Activated CD8-positive, alpha-beta memory T cell treated with anti-CD3 and anti-CD28 coated beads, Interleukin-2, amount 50 U/mL, for 24 hours (primary cell): Measurements from ENCODE around the gene FCGR2B.
"Not testable (repeated sequence)": the region's sequence is repeated elsewhere in the genome, so short reads cannot be mapped to it uniquely, and the experiment has no call there.

ENCODE experiments used
- DNase-seq: peaks from one replicate; pipeline ENCODE4 v3.0.0-alpha.2; 2020; ENCODE audit errors: extremely low read depth

Gene FCGR2B

DNA sequence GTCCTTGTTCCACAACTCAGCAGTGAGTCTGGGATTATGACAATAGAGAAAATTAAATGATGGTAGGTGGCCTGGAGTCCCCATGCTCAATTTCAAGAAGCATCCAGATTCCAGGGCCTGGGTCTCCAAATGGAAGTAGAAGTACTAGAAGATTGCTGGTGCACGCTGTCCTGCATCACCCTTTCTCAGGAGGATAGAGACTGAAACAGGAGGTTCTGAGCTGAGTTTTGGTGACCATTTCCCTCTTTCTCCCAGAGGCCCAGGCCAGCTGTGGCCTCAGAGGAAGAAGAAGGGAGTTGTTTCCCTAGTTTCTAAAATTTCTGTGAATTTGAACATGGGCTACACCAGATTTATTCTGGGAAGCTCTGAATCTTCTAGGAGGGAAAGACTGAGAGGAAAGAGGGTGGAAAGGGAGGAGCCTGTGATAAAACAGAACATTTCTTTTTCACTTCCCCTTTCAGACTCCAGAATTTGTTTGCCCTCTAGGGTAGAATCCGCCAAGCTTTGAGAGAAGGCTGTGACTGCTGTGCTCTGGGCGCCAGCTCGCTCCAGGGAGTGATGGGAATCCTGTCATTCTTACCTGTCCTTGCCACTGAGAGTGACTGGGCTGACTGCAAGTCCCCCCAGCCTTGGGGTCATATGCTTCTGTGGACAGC is at the start of gene FCGR2B:
Gene FCGR2B (plus strand): TSS at position 460 of the 656 bp plus-strand sequence. CDS start 99 bp downstream, at position 559.
- DNase-seq, result not testable (repeated sequence)

DNA sequence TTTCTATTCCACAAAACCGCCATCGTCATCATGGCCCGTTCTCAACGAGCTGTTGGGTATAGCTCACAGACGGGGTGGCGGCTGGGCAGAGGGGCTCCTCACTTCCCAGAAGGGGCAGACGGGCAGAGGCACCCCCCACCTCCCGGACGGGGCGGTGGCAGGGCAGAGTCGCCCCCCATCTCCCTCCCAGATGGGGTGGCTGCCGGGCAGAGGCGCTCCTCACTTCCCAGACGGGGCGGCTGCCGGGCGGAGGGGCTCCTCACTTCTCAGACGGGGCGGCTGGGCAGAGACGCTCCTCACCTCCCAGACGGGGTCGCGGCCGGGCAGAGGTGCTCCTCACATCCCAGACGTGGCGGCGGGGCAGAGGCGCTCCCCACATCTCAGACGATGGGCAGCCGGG is 46.5 kb upstream of the FCGR2B start:
- not testable (repeated sequence) for DNase-seq

DNA sequence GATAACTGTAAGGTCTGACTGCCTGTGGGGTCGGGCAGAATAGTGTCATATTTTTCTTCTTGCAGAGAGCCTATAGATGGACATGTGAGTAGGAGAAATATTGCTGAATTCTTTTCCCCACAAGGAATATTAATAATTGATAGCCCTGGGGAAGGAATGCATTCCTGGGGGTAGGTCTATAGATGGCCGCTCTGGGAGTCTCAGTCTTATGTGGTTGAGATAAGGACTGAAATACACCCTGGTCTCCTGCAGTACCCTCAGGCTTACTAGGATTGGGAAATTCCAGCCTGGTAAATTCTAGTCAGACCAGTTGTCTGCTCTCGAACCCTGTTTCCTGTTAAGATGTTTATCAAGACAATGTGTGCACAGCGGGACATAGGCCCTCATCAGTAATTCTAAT is 44.4 kb upstream of the FCGR2B start:
- not testable (repeated sequence) for DNase-seq

DNA sequence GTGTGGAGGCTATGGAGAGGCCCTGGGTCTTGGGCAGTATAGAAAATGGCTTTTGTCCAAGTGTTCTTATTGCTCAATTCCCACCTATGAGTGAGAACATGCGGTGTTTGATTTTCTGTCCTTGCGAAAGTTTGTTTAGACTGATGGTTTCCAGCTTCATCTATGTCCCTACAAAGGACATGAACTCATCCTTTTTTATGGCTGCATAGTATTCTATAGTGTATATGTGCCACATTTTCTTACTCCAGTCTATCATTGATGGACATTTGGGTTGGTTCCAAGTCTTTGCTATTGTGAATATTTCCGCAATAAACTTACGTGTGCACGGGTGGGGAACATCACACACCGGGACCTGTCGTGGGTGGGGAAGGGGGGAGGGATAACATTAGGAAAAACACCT is 42.5 kb upstream of the FCGR2B start:
- not testable (repeated sequence) for DNase-seq

DNA sequence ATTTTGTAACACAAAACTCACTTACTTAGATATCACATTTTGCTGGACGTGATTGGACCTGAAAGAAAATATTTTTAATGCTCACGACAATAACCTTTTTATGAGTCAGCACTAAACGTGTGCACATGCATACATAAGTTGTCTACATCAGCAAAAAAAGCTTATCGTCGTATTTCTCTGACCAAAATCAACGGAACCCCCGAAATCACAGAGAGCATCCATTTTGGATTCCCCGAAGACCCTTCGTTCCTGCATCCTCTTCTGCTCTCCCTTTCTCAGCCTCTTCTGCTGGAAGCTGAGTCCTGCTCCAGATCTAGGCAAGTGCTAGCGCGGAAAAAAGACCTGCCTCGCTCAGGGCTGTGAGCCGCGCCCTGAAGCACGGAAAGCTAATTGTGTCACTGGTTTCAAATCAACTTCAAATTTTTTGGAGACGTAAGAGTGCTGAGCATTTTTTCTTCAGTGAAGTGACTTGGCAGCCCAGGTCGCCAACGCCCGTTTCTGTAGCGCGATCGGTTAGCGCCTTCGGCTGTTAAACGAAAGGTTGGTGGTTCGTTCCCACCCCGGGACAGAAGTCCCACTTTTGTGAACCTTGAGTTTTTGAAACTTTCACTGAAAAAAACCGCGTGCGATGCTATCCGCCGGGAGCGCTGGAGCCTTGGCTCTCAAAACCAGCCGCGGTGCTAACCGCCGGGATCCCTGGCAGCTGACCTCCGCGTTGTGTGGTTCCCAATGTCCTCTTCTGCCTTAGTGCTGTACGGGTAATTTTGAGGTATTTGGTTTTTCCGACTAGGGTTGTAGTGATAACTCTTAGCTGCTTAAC is 41.6 kb upstream of the FCGR2B start:
- peak; percentile 79 for DNase-seq

DNA sequence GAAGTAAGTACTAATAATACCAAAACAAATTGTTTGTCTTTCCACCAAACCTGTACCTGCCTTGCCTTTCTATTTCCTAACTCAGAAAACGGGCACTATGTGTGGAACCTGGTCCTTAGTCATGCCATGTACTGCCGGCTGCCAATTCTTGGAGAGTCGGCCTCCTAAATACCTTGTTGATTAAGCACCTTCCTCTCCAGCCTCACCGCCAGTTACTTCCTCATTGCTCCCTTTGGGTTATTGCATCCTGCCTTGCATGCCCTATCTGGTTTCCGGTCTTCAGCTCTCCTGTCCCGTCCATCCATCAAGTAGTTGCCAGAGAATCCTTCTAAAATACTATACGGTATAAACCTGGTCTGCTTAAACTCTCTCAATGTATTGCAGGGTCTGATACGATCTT is 40.9 kb upstream of the FCGR2B start:
- DNase-seq, result not testable (repeated sequence)

DNA sequence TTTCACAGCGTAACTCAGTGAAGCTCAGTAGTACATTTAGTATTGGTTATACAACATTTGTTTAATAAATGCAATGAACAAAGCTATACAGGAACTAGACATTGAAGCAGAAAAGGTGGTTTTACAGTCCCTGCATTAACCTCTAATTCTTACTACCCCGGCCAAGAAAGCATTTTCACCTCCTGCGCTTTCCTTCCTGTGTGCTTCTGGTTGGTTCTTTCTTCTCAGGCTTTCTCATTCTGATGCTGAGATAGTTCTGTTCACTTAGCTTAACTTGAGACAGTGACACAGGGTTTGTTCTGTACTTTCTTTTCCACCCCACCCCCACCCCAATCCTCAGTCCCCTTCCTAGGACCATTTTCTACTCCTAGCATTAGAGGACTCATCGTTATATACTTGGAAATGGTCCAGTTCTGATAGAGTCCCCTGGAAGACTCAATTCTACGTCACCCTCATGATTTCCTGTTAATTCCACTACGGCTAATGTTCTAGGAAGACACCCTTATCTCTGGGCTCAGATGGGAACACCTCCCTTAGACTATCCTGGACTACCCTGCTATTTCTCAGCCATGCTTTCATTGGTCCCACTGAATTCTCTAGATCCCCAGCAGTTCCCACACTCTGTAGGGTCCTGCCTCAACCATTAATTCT is 39.4 kb upstream of the FCGR2B start:
- not testable (repeated sequence) for DNase-seq

DNA sequence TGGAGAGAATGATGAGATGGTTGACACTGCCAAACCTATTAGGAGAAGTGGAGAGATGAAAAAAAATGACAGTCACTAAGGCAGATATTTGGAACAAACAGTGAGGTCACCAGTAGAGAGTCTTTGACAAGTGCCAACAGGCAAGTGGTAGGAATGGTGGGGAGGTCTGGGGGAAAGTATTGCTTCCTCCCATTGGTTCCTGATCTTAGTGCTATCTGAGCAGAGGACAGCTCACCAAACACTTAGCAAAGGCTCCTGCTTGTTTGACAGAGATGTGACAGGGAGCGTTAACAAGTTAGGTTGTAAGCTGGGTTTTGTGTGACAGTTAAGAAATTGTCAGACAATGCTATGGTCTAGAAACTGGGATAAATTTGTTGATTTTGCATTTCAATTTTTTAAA is 38.3 kb upstream of the FCGR2B start:
- DNase-seq, result not testable (repeated sequence)

DNA sequence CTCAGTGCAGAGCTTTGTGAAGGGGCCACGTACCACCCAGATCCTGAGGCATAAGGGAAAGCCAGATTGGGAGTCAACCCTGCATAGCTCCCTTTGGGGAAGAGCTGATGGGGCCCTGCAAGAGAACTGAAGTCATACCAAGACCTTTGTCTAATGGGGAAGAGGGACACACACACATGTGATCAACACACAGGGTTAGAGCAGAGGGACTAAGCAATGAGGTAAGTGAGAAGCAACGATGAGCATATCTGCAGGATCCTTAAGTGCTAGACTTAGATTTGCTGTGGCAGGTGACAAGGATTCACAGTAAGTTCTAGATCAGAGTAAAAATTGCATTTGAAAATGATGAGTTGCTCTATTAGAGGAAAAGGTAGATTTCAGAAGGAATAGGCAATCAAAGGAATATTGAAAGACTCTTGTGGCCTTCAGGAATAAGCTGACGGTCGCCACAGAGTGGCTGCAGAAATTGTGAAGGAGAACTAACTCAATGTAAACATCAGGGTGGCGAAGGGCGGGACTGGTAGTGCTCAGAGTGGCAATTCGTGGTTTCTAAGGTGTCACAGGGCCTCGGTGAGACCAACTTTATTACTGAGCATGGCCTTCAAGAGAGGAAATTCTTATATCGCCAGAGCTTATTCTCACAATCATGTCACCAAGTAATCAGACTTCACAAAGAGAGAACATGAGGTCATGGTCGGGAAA is 36.3 kb upstream of the FCGR2B start:
- not testable (repeated sequence) for DNase-seq

DNA sequence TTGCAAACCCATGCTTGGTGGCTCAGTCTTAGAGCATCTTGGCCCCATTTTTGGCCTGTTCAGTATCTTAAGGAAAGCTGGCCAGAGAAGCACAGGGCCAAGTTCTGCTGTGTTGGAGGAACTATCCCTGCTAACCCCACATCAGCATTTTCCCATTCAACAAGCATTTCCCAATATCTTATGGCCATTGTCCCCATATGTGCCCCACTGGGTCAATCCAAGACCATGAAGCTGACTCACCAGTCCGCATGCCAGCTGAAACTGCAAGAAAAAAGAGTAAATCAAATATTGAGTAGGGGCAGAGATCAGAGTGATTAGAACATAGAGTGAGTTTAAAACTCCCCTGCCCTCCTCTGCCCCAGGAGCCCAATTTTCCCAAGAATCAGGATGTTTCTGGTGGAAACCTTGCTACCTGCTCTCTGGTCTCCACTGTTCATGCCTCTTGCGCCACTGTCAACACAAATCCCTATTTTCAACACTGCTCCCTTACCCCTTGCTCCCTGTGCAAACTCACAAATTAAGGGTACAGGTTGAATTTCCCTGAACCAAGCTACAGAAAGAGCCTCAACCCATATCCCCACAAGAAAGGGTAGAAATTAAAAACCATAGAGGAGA is 32.7 kb upstream of the FCGR2B start:
- not testable (repeated sequence) for DNase-seq

DNA sequence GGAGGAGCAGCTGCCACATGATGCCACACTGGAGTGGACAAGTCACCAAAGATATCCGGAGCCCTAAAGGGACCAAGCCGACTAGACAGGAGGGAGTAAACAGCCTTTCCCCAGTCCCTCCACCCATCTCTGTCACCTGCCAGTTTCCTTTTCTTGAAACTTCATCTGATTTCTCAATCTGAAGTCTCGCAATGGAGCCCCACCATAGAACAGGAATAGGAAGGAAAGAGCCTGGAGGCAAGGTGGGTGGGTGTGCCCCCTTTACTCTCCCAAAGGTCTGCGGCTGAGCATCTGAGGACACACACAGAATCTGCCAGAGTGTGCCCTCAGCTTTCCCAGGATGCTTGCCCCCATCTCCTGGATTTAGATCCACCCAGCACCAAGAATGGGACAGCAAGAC is 31.9 kb upstream of the FCGR2B start, which contains the start of gene FCGR3B:
Gene FCGR3B (minus strand): TSS at position 101 of the 400 bp plus-strand sequence. CDS start 82 bp downstream, at position 19.
- no peak for DNase-seq

DNA sequence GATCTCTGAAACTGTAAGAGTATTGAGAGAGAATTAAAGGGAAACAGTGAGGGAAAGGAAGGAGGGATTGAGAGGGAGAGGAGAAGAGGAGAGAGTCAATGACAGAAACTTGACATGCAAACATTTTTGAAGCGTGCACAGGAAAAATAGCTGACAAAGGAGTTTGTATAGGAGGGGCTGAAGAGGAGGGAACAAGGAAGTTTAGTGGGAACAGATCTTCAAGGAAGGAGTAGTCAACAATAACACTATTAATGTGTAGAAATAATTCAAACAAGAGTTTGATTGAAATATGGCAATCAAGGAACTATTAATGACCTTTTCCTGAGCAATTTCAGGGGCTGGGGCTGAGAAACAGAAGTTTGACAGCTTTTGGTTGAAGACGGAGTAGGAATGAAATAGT is 27.9 kb upstream of the FCGR2B start:
- DNase-seq, result not testable (repeated sequence)

DNA sequence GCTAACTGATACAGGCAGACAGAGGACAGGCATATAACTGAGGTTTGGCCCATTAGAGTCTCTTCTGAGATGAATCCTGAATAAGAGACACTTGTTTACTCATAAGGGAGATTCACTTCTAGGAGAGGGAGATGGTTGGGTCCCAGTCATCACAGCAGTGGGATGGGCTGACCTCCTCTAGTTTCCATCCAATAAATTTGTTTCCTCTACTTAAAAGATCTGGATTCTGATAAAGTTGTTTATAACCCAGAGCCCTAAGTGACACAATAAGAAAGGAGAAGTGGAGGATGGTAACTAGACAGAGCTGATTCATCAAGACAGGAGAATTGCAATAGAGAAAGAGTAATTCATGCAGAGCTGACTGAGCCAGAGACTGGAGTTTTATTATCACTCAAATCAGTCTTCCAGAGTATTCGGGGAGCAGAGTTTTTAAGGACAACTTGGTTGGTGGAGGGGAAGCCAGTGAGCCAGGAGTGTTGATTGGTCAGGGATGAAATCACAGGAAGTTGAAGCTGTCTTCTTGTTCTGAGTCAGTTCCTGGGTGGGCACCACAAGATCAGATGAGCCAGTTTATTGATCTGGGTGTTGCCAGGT is 26.7 kb upstream of the FCGR2B start:
- DNase-seq, result not testable (repeated sequence)

DNA sequence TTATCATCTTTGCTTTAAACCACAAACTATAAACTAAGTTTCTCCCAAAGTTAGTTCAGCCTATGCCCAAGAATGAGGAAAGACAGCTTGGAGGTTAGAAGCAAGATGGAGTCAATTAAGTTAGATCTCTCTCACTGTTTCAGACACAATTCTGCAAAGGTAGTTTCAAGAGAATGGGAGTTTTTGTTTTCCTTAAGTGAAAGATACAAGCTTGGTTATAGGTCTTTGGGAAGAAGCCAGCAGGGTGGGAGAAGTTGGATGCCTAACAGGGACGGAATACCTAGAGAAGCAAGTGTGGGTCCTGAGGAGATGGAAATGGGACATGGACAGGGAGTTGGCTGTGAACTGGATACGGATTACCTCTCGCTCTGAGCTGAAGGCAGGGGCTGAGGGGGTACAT is 26.0 kb upstream of the FCGR2B start:
- DNase-seq, result not testable (repeated sequence)

DNA sequence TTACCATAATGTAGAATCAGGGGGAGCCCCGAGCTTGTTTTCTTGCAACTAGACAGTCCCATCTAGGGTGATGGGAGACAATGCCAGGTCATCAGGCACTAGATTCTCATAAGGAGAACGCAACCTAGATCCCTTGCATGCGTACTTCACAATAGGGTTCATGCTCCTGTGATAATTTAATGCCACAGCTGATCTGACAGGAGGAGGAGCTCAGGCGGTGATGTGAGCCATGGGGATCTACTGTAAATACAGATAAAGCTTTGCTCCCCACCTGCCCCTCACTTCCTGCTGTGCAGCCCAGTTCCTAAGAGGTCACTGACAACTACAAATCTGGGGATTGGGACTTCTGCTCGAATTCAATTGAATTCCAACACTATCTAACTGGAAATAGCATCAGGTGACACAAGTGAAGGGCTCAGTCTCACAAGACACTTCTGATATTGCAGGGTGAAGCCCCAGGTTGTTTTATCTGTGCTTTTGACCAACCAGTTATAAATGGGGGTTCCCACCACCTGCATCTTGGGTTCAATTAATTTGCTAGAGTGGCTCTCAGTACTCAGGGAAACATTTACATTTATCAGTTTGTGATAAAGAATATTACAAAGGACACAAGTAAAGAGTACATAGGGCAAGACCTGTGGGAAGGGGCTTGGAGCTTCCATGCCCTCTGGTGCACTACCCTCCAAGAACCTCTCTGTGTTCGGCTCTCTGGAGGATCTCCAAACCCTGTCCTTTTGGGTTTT is 24.5 kb upstream of the FCGR2B start:
- DNase-seq, result not testable (repeated sequence)

DNA sequence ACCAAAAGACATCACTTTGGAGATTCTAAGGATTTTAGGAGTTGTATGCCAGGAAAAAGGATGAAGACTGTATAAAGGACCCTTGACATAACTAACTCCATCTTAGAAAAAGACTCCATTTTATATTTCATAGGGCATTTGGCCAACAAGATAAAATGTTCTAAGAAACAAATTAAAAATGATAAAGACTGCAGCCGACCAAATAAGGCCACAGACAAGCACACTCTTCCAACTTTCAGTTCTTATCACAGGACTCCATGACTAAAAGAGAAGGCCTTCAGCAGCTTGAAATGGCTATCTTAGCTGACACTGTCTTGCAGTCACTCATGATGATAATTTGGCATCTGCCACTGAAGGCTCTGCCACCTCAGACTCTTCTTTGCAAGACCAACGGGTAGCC is 23.7 kb upstream of the FCGR2B start:
- not testable (repeated sequence) for DNase-seq

DNA sequence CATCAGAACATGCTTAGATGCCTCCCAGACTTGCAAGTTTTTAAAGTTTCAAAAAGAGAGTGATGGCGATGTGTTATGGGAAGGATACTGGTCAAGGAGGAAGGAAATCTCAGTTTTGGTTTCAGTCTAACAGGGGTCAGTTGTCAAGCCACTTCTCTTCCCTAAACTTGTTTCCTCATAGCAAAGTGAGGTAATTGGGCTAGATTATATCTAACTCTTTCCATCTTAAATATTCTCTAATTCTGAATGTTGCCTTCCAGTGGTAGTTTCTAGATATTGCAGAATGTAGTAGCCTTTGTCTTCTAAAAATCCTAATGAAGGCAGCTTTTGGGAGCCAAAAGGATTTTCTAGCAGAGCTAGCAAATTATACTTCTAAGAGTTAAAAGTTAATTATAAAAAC is 20.2 kb upstream of the FCGR2B start:
- DNase-seq, result not testable (repeated sequence)

DNA sequence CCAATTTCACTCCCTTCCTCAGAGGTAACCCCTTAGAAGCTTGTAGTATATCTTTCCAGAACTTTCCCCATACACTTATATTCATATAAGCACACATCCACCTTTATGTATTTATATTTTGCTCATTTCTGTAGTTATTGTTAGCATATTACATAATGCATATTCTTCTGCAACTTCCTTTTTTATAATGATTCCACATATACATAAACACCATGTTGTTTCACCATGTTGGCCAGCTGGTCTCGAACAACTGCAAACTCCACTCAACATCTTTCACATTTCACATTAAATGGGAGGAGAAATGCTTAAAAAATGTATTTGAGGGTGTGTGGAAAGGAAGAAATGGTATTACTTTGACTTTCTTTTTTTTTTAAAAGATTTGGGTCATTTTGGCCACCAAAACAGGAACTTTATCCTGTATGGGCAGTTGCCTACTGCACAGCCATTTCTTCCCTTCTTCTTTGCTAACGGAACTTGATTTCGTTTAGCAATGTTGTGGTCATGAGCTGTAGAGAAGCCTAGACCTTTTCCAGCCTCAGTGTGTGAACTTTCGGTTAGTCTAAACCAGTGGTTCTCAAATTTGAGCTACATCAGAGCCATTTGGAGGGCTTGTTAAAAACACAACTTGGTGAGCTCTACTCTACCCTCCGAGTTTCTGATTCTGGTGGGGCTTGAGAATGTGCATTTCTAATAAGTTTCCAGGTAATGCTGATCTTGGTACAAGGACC is 19.3 kb upstream of the FCGR2B start:
- DNase-seq, result not testable (repeated sequence)

DNA sequence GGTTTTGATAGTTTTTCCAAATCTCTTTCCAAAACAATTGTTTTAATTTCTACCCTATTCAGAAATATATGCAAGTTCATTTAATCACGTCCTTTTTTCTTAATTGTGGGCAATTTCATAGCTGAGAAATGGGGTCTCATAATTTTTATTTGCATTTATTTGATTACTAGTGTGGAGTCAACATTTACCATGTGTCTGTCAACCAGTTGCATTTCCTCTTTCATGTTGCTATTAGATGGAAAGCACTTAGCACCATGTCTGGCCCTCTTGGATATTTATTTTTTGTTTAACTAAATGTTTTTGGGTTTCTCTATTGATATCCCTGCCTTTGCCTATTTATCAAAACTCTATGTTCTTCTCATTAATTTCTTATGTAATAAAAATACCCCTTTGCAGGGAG is 18.1 kb upstream of the FCGR2B start:
- DNase-seq, result not testable (repeated sequence)
